Measurements from ENCODE around the gene AIG1.
"Not testable (repeated sequence)": the region's sequence is repeated elsewhere in the genome, so short reads cannot be mapped to it uniquely, and the experiment has no call there.

AIG1 gene

DNA sequence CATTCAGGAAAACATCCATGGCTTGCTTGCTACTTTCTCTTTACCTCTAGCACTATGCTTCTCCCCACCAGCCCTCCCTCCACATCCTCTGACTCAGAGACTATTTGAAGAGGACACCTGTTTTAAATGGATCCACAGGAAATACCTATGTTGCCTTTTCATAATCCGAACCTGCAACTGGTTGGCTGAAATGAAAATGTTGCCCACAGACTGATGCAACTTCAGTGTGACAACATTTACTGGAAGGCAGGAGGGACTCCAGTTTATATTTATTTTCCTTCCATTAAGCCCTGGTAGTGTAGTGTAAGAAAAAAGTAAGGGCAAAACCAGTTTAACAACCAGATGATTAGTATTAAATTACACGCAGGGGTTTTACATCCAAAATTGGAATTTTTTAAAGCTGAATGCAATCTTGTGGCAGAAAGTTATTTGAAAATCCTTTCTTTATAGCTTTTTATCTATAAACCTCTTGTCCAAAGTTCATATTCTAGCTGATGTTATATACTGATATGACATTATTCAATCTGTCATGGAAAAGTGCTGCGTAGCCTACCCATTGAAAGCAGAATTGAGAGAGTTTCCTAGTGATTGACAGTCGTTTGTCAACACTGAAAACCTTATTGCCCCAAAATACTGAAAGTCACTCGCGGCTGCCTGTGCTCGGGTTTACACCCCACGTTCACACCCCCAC, 881 bp upstream of the AIG1 start:
- no peak for DNase-seq

DNA sequence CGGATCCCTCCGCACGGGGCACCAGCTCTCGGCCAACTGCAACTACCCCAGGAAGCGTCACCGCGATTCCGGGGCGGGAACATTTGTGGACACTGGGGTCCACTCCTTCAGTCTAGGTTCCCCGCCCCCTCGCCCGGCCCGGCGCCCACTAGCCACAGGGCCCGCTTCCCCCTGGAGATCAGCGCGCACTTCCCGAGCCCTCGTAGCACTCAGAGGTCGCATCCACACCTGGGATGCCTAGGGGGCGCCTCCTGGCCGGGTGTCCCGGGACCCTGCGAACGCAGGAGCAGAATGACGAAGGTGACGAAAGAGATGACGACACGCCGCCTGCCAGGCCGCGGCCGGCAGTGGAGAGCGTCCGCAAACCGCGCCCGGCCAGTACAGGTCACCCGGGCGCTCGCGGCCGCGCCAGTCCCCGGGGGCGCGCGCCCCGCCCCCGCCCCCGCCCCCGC, 309 bp upstream of the AIG1 start:
- DNase-seq, result peak; percentile 86

DNA sequence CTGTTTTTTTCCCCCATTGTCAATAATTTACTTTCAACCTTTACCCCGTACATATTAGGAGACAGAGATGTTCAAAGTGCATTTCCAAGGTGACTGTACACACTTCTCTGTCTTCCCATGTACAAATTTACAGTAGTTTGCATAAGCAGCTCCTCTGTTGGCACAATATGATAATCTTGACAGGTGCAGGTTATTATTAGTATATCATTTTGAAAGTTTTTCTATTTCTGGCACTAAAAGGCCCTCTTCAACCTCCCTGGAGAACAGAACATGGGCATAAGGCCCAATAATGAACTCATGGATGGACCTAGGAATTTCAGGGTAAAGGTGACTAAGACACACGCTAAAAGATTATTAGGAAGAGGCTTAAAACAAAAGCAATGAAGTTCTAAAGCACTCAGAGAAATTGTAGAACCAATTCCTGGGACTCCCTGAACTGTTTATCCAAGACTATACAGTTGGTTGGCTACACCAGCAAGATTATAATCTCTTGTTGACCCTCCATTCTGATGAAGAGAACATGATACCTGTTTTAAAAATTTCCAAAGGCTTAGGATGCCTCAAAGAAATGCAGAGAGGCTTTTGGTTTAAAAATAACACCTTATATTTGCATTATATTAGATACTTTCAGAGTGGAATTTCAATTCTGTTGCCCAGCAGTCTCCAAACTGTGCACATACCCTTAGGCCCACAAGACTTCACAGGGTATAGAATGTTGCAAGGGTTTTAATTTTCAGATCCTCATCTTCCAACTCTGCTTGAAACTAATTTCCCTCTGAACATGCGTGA, 1.1 kb downstream of the AIG1 start:
- no peak for DNase-seq

DNA sequence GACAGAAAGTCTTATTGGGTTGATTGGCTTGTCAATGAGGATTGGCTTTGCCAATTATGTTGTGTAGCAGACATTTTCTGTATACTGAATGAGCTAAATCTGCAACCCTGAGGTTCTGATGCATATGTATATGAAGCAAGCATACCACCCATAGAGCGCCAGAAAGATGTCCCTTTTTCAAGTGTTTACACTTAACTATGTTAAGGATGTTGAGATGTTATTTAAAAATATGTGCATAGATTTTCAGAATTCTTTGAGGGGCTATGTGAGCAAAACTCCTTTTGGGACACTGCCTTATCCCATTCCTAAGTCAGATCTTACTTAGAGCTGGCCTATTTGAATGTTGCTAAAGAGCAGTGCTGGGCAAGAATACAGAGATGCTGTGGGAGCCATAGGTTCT, 1.9 kb downstream of the AIG1 start:
- DNase-seq, result no peak

DNA sequence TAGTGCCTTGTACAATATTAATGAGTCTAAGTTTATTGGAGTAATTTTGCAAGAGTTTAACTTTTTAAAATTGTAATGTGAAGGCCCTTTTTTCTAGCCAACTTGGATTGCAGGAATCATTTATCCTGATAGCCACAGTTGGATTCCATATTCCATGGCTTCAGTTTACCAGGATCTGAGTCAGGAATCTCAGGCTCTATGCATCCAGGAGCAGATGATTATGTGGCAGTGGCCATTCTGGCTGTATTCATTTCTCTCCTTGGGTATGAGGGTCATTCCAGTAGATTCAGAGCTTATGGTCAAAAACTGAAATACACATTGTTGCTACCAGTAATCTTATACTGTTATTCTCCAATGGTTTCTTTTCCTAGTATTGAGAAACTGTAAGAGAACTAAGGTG, 2.9 kb downstream of the AIG1 start:
- DNase-seq, result no peak

DNA sequence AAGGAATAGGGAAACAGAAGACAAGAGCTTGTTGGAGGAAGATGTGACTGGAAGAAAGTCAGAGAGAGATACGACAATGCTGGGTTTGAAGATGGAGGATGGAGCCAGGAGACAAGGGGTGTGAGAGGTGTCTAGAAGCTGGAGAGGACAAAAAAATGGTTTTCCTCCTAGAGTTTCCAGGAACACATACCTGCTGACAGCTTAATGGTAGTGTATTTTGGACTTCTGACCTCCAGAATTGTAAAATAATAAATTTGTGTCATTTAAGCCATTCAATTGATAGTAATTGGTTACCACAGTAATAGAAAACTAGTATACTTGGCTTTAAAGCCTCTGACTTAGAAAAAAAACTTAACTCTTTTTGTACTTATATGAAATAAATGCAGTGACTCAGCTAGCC, 3.6 kb downstream of the AIG1 start:
- DNase-seq, result no peak

DNA sequence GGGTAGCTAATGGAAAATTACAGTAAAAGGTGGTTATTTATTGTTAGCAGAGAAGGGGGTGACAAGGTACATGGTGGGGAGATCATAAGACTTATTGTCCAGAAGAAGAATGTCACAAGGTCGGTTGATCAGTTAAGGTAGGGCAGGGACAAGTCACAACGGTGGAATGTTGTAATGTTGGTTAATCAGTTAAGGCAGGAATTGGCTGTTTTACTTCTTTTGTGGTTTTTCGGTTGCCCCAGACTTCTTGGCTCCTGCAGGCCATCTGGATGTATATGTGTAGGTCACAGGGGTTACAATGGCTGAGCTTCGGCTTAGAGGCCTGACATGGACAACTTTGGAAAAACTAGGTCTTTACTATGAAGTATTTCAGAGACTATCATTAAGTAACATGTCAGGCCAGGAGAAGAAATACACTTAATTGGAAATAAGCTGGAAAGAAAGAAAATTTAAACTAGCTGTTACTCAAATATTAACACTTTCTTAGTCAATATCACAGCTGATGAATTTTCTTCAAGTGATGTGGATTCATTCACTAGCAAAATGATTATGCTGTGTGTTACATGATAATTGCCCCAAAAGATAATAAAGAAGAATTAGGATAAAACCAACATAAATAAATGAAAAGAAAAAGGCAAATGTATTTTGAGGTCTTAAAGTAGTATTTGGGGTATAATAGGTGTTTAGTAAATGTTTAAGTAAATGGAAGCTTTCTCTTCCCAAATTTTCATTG, 4.4 kb downstream of the AIG1 start:
- no peak for DNase-seq

DNA sequence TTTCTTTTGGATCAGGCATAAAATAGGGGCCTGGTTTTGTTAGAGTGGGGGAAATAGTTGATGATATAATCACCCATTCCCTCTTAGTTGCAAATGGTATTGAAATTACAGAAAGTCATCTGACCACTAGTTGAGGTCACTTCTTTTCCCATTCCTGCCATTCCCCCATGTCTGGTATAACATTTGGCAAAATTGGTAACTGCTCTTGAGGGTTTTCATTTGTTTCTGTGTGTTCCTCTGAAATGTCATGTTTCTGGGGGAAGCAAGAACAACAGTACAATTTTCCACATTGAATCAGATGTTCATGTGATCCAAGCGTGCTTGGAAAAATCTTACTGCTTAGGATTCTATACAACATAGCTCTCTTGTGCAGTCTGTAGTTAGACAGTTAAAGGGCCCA, 7.3 kb downstream of the AIG1 start:
- no peak for DNase-seq

DNA sequence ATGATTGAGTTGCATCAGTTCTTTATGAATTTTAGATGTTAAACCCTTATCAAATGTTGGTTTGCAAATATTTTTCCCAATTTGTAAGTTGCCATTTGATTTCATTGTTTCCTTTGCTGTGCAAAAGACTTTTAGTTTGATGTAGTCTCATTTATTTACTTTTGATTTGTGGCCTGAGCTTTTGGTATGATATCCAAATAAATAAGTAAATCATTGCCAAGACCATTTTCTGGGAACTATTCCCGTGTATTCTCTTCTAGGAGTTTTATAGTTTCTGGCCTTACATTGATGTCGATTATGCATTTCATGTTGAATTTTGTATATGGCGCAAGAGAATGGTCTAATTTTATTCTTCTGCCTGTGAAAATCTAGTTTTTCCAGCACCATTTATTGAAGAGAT, 13.4 kb downstream of the AIG1 start:
- DNase-seq, result no peak

DNA sequence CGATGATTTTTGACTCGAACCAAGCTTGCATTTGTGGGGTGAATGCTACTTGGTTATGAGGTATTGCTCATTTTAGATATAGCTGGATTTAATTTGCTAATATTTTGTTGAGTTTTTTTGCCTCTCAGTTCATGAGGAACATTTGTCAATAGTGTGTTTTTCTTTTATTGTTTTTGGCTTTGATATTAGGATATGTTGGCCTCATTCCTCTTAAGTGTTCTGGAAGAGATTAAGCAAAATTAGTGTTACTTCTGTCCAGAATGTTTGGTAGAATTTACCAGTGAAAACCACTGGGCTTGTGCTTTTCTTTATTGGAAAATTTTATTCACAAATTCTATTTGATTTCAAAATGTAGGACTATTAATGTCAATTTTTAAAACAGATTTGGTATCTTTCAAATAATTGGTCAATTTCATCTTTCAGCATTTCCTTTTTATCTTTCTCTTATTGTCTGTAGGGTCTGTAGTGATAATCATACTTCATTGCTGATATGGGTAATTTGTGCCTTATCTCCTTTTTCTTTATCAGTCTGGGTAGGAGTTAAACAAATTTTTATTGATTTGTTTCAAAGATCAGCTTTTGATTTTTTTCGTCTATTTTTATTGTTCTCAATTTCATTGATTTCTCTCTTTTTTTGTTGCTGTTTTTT, 14.1 kb downstream of the AIG1 start:
- no peak for DNase-seq

DNA sequence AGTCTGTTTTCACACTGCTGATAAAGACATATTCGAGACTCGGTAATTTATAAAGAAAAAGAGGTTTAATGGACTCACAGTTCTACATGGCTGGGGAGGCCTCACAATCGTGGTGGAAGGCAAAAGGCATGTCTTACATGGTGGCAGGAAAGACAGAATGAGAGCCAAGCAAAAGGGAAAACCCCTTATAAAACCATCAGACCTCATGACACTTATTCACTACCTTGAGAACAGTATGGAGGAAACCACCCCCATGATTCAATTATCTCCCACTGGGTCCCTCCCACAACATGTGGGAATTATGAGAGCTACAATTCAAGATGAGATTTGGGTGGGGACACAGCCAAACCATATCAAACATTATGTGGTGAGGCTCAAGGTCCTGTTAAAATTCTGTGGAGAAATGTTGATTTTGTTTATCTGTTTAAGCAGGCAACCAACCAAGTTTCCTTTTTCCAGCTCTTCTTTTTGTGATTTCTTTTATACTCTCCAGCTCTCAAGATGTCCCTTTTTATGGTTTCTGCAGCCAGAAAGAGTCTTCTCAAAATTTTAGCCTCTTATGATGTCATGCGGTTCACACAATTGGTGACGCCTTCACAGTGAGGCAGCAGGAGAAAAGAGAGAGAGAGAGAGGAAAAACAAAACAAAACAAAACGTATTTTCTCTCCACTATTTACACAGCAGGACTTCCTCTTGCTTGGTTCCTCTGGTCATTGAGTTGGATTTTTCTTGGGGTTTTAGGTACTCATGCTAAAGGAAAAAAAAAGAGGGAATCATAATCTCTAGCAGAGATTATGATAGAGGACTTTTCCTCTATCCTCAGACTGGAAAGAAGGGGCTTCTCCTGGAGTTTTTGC, 18.0 kb downstream of the AIG1 start:
- DNase-seq, result no peak

DNA sequence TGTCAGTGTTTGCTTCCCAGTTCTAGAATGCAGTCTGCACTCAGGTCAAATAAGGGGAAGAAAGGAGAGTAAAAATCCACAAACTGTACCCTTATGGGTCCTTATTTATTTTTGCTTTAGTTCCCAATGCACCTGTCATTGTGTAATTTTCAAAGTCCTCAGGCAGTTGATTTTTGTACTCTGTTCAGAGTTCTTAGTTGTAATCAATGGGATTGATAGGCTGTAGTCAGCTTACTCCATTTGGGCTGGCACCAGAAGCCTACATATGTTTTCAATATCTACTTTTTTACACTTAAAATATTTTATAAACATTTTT, 18.6 kb downstream of the AIG1 start:
- DNase-seq, result no peak

DNA sequence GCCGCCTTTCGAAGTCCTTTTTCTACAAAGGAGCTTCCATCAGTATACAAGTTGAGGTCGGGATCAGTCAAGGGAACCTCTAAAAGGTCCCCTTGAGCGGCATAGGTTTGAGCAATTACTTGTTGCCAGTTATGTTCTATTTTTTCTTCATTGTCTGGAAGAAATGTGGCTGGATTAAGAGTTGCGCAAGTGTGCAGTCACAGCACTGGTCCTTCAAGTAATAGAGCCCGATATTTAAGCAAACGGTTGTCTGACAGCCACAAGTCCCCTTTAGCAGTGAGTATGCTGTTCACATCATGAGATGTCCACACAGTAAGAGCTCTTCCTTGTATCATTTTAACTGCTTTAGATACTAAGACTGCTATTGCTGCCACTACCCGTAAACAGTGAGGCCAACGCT, 21.6 kb downstream of the AIG1 start:
- not testable (repeated sequence) for DNase-seq

DNA sequence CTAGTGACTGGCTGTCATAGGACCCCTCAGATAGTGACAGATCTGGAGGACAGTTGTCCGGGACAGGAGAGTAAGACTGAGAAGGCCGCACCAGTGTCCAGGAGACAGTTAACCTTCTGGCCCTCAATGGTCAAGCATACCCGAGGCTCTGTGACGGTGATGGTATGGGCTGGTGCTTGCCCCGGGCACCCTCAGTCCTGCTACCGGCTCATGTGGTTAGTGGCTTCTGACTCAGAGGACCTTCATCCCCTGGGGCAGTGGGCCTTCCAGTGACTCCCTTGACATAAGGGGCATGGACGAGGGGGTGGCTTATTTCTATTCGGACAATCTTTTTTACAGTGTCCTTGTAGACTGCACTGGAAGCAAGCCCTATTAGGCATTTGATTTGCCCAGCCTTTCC, 23.3 kb downstream of the AIG1 start:
- not testable (repeated sequence) for DNase-seq

DNA sequence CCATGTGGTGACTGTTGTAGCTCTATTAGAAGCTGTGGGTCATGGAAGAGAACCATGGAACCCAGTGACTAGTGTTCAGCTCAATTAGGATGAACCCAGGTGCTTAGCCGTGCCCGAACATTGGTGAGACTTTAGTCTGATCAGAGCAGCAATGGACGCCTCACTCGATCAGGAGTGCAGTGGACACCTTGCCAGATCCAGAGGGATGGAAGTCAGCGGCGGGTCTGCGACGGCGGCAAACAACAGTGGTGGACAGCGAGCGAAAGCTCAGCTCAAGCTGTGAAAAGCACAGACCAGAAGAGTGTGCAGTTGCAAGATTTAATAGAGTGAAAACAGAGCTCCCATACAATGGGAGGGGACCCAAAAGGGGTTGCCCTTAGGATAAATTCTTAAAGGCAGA, 26.6 kb downstream of the AIG1 start:
- not testable (repeated sequence) for DNase-seq

DNA sequence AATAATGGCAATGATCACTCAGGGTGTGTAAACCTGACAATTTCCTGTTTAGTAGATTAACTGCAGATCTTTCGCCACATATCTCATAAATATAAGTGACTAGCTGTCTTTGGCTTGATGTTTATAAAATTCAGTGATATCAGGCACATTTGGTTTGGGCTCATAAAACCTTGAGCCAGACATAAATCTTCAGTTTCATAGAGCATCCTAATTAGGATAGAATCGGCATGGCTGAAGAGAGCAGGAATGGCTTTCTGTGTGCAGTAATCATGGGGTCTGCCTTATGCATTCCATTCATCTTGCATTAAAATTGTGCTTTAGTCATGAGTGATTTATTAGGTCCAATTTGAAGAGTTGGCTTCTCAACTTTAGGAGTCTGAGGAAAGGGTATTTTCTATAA, 27.2 kb downstream of the AIG1 start:
- DNase-seq, result no peak

DNA sequence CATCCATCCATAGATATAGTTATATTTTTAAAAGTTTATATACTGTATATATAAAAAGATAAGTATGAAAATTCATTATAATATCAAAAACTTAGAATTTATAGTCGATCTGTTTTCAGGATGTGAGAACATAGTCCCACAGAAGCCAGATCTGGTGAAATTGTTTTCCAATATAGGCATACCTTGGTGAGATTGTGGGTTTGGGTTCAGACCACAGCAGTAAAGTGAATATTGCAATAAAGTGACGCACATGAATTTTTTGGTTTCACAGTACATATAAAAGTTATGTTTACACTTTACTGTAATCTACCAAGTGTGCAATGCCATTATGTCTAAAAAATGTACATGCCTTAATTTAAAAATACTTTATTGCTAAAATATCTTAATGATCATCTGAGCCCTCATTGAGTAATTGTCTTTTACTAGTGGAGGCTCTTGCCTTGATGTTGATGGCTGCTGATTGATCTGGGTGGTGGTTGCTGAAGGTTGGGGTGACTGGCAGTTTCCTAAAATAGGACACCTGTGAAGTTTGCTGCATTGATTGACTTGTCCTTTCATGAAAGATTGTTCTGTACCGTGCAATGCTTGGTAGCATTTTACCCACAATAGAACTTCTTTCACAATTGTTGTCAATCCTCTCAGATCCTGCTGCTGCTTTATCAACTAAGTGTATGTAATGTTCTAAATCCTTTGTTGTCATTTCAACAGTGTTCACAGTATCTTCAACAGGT, 29.8 kb downstream of the AIG1 start:
- no peak for DNase-seq

DNA sequence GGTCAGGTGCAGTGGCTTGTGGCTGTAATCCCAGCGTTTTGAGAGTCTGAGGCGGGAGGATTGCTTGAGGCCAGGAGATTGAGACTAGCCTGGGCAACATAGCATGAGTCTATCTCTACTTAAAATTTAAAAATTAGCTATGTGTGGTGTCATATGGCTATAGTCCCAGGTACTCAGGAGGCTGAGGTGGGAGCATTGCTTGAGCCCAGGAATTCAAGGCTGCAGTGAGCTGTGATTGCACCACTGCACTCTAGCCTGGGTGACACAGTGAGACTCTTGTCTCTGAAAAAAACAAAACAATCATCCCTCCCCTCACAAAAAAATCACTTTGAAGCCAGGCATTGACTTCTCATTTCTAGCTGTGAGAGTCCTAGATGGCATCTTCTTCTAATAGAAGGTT, 32.1 kb downstream of the AIG1 start:
- no peak for DNase-seq

DNA sequence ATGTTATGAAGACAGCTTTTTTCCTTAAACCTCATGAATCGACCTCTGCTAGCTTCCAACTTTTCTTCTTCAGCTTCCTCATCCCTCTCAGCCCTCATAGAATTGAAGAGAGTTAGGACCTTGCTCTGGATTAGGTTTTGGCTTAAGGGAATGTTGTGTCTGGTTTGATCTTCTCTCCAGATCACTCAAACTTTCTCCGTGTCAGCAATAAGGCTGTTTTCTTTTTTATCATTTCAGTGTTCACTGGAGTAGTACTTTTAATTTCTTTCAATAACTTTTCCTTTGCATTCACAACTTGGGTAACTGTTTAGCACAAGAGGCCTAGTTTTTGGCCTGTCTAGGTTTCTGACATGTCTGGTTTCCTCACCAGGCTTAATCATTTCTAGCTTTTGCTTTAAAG, 32.6 kb downstream of the AIG1 start:
- DNase-seq, result no peak

DNA sequence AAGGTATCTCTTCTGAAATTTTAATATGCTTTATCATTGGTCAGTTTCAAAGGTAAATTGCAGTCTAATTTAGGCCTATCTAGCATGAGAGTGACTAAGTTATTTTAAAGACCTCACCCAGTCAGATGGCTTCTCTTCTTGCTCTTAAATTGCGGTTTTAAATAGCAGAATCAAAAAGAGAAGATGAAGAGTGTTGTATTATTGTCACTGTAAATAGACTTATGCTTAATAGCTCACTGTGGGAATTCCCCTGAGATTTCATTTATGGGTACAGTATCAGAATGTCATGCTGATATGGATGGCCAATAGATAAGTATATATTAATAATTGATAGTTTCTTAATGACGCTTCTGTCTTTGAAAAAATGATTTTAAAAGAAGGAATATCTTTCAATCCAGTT, 35.7 kb downstream of the AIG1 start:
- no peak for DNase-seq

DNA sequence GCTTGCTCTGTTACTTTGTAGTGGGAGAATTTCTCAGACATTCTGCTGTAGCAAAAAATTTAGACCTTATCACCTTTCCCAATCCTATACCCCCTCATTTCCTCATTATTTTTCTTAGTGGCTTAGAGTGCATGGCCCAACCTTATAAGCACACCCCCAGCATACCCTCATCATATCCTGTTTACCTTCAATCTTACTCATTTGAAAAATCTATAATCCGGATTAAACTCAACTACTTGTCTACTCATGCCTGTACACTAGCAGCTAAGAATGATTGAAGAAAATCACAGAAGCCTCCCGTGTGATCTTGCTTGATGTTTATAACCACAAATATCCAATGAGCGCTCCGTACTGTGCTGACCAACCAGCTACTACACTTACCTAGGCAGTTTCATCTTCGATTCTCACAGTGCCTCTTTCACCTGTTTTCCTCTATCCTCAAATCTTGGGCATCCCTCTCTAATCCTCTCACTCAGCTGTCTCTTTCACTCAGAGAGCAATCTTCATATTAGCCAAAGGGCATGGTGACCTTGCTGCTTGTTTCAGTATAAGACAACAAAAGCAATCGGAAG, 36.6 kb downstream of the AIG1 start:
- DNase-seq, result no peak

Measured in right forelimb (tissue), 1 donor.